ENCODE data around the gene SCN2A.

DNA sequence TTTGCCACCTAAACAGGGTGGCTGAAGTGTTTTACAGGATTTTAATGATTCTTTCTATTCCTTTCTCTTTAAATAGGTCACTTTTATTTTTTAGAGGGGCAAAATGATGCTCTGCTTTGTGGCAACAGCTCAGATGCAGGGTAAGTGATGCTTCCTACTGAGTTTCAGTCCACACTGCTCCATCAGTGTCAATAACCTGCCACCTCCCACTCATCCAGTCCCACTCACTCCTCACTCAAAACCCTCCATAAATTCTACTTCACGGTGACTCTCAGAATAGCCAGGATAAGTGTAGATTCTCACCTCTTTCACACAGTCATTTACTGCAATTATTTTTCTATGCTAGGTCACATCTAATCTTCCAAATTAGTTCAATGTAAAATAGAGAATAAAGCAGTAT lies 72.7 kb downstream of the SCN2A start:
- TF ChIP-seq, protein P1, sequence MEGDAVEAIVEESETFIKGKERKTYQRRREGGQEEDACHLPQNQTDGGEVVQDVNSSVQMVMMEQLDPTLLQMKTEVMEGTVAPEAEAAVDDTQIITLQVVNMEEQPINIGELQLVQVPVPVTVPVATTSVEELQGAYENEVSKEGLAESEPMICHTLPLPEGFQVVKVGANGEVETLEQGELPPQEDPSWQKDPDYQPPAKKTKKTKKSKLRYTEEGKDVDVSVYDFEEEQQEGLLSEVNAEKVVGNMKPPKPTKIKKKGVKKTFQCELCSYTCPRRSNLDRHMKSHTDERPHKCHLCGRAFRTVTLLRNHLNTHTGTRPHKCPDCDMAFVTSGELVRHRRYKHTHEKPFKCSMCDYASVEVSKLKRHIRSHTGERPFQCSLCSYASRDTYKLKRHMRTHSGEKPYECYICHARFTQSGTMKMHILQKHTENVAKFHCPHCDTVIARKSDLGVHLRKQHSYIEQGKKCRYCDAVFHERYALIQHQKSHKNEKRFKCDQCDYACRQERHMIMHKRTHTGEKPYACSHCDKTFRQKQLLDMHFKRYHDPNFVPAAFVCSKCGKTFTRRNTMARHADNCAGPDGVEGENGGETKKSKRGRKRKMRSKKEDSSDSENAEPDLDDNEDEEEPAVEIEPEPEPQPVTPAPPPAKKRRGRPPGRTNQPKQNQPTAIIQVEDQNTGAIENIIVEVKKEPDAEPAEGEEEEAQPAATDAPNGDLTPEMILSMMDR (IDR thresholded peaks at IDR 0.05; ENCODE audit: low read depth, low read length): no peak
- TF ChIP-seq, protein P2, sequence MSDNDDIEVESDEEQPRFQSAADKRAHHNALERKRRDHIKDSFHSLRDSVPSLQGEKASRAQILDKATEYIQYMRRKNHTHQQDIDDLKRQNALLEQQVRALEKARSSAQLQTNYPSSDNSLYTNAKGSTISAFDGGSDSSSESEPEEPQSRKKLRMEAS (IDR thresholded peaks at IDR 0.05; ENCODE audit: low read depth, low read length): no peak

Measured in NB4 (cell line).